GM12801 (cell line): ENCODE measurements around the gene PDE8B.

Source experiments
- CTCF ChIP-seq: IDR thresholded peaks from one replicate; pipeline ENCODE4 v1.5.1; 2011; ENCODE audit warnings: control low read depth; ENCODE audit not compliant: insufficient read length; ENCODE audit errors: extremely low read depth

The PDE8B gene

GRCh38 chr5:77210091-77210963, at the start of gene PDE8B:
Gene PDE8B, plus strand, starts transcription at chr5:77210680. Its CDS starts 246 bp downstream, at chr5:77210926.
- TF ChIP-seq CTCF = no peak

- no peak for TF ChIP-seq CTCF
These were observed 47.0 kb upstream of the PDE8B start for GRCh38 chr5:77163453-77163852.

- no peak for TF ChIP-seq CTCF
These were observed 43.4 kb upstream of the PDE8B start for GRCh38 chr5:77167063-77167462.

GRCh38 chr5:77167695-77168121, 42.8 kb upstream of the PDE8B start:
- no peak for TF ChIP-seq CTCF

- no peak for TF ChIP-seq CTCF
These were observed 42.2 kb upstream of the PDE8B start for GRCh38 chr5:77168161-77168878.

- TF ChIP-seq CTCF = no peak
These were observed 41.6 kb upstream of the PDE8B start for GRCh38 chr5:77168879-77169244.

GRCh38 chr5:77170196-77170890, 40.1 kb upstream of the PDE8B start:
- TF ChIP-seq CTCF = no peak
